GM12864 (cell line): ENCODE measurements around the gene ART5.

ENCODE experiments used
- DNase-seq: peaks from one replicate; pipeline ENCODE4 v3.0.0-alpha.2; 2011; ENCODE audit warnings: low read depth
- H3K4me3 ChIP-seq: 2 replicates; pipeline ENCODE4 v1.5.1; 2011; ENCODE audit warnings: mild to moderate bottlenecking, low read depth, low read length, control low read depth
- TF ChIP-seq, protein P1 (sequence below): IDR thresholded peaks from 2 replicates; pipeline ENCODE4 v1.5.1; 2011; ENCODE audit warnings: low read depth, mild to moderate bottlenecking, moderate library complexity, low read length, control low read depth, inconsistent platforms; ENCODE audit errors: missing control alignments

ART5 gene

DNA sequence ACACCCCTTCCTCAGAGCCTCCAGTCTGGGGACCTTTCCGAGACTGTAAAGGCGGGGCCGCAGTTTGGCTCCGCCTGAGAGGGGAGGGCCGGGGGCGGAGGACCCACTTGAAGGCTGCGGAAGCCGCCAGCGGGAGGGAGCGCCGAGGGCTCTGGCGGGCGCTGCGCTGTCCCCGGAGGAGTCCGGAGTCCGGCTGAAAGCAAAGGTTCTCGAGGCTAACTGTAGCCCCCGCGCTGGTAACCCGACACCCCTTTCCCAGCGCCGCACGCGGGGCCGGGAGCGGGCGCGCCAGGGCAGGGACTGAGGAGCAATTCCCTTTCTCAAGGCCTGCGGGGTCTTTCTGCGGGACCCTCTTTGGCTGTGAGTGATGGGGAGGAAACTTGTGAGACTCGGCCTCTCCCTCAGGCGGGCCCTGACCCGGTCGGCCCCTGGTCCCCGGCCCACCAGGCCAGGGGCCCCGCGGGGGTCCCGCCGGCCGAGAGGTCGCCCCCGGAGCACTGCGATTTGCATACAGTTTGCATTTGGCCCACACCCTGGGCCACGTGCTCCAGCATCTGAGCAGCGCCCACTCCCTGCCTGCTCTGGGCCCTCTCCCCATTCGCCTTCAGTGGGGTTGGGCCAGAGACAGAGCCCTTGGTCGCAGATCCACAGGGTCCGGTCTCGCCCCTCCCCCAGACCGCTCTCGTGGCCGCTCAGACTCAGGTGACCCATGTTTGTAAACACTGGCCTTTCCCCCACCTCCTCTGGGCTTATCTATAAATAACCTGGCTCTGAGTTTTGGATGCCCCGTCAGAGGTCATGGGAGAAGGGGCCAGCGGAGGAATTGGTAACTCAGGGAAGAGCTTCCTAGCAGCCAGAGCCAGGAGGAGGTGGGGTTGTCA lies 519 bp upstream of the ART5 start:
- no peak overlapping the region for H3K4me3 ChIP-seq

DNA sequence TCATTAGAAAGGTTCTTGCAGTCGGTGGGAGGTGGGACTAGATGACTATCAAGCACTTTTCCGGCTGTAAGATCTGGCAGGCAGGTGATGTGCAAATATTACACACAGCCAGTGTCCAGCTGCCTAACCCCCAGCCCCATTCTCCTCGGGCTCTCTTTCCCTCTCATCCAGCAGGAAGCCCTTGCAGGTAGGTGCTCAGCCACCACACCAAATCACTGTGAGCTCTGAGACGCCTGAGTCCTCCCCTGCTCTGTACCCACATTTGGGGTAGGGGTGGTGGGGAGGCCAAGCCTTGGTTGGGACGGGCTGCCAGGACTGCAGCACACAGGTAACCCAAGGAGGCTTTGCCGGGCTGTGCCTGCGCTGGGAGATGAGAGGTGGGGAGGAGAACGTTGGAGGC lies 601 bp downstream of the ART5 start:
- no peak overlapping the region for H3K4me3 ChIP-seq
- no peak for DNase-seq
- TF ChIP-seq, protein P1, sequence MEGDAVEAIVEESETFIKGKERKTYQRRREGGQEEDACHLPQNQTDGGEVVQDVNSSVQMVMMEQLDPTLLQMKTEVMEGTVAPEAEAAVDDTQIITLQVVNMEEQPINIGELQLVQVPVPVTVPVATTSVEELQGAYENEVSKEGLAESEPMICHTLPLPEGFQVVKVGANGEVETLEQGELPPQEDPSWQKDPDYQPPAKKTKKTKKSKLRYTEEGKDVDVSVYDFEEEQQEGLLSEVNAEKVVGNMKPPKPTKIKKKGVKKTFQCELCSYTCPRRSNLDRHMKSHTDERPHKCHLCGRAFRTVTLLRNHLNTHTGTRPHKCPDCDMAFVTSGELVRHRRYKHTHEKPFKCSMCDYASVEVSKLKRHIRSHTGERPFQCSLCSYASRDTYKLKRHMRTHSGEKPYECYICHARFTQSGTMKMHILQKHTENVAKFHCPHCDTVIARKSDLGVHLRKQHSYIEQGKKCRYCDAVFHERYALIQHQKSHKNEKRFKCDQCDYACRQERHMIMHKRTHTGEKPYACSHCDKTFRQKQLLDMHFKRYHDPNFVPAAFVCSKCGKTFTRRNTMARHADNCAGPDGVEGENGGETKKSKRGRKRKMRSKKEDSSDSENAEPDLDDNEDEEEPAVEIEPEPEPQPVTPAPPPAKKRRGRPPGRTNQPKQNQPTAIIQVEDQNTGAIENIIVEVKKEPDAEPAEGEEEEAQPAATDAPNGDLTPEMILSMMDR = no peak

More for the DNA sequence above, 519 bp upstream of the ART5 start:
- TF ChIP-seq, protein P1 = no peak
- DNase-seq = no peak

DNA sequence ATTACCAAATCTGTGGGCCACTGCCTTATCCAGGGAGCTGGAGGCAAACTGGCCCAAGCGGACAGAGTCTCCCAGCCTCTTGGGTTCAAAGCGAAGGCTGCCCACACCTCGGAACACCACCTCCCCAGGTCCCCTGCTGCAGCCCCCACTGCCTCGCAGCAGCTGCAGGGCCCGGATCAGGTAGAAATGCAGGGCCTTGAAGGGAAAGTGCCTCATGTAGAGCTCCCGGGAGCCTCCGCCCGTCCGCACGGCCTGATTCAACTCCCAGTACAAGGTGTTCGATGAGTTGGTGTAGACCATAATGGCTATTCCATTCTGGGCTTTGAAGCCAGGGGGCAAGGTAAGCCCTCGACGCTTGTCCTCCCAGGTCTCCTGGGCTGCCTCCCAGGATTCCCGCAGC lies 2.0 kb downstream of the ART5 start:
- H3K4me3 ChIP-seq = no peak overlapping the region
- TF ChIP-seq, protein P1 = no peak
- DNase-seq = no peak

DNA sequence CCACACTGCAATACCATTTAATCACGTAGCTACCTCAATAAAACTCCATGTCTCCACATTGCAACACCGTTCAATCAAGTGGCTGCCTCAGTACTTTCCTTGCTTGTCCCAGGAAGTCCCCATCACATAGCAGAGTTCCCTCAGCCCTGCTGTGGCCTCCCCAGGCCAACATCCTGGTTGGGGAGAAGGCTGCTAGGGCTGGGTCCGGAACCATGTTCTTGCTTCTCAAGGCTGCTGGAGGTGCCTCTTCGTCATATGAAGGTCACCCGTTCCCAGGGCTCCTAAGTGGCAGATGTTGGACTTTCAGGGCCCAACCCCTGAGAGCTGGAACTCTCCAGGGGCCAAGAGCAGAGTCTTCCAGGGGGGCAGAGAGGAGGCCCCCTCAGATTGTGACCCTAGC lies 3.3 kb downstream of the ART5 start:
- TF ChIP-seq, protein P1 = no peak

DNA sequence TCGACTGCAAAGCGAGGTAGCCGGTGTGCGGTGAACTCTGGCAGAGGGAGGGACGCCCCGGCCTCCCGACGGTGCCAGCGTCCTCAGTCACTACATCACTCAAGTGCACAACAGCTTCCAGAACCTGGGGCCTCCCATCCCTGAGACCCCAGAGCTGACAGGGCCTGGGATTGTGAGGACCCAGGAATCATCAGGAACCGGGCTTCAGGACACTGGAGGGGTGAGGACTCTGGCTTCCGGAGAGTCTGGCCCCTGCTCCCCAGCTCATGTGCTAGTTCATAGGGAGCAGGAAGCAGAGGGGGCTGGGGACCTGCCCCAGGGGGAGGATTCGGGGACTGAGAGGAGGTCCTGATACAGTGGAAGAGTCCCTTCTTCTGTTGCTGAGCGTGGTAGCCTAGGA lies 4.6 kb downstream of the ART5 start:
- TF ChIP-seq, protein P1 = no peak
- H3K4me3 ChIP-seq = no peak overlapping the region

More for the DNA sequence above, 3.3 kb downstream of the ART5 start:
- H3K4me3 ChIP-seq = no peak overlapping the region
- DNase-seq = no peak

DNA sequence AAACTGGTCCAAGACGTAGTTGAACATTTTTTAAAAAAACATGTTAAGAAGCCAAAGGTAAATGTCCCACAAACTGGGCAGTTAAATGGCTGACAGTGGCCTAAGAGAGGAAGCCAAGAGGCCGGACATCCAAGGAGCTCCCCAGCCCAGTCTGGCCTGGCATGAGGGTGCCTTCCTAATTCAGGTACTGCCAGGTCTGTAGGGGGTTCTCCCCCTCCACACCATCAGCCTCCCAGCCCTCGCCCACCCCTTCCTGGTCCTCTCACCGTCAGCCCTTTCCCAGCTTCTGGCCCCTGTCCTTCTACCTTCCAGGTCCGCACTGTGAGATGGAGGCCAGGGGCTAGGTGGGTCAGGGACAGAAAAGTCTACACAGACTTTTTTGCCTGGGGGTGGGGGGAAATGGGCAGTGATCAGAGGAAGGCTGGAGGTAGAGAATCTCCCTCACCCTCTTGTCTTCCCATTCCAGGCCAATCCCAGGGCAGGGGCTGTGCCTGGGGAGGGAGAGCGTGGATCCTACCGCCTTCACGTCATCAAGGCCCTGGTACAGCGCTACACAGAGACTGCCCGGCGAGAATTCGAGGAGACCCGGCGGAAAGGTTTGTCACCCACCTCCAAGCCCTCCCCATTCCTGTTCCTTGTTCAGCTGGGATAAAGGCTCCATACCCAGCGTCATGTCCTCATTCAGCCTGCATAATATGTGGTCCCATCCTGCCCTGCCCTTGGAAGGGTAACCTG lies 6.0 kb downstream of the ART5 start:
- TF ChIP-seq, protein P1 = no peak

More for the DNA sequence above, 4.6 kb downstream of the ART5 start:
- DNase-seq = no peak

More for the DNA sequence above, 6.0 kb downstream of the ART5 start:
- no peak for DNase-seq
- H3K4me3 ChIP-seq = no peak overlapping the region
